HepG2 (cell line): ENCODE measurements around the gene CDT1. TPM values are rescaled to one million over a fixed set of nuclear protein-coding genes. Genes with fewer than 3 reads are reported as not detected.
A peak's percentile ranks its signal among the peaks of the same experiment; 100 is the strongest.

Experiments used
- AGO2 ChIP-seq: fragments of 200-400 bp; formaldehyde crosslinking; optimal IDR thresholded peaks from 2 replicates; pipeline ENCODE3; 2017; ENCODE audit warnings: mild to moderate bottlenecking, low read depth, low read length, moderate library complexity
- AKAP8 ChIP-seq: sonication (generic); formaldehyde crosslinking; IDR thresholded peaks from 2 replicates; pipeline ENCODE4 v1.5.1; 2020; ENCODE audit warnings: mild to moderate bottlenecking, missing genetic modification reagents
- CBX2 ChIP-seq, 2 experiments: fragments of 200-600 bp in 1 of 2; sonication (generic); formaldehyde crosslinking in 1 of 2; IDR thresholded peaks; 2 replicates each; pipeline versions ENCODE4 v1.7.0 to v1.8.1; 2018 to 2022; ENCODE audit warnings: low read depth in 2 of 2, low read length in 1 of 2, mild to moderate bottlenecking in 1 of 2, missing genetic modification reagents in 1 of 2
- HES4 ChIP-seq: sonication (generic); formaldehyde crosslinking; IDR thresholded peaks from 2 replicates; pipeline ENCODE4 v1.9.0; 2021; ENCODE audit warnings: mild to moderate bottlenecking, missing genetic modification reagents, borderline replicate concordance
- HNRNPL ChIP-seq: fragments of 200-400 bp; formaldehyde crosslinking; IDR thresholded peaks from 2 replicates; pipeline ENCODE4 v1.6.1; 2017; ENCODE audit warnings: mild to moderate bottlenecking, low read depth, low read length
- HOXA3 ChIP-seq: sonication (generic); formaldehyde crosslinking; IDR thresholded peaks from 2 replicates; pipeline ENCODE4 v1.5.0; 2020; ENCODE audit warnings: missing genetic modification reagents
- KAT7 ChIP-seq: IDR thresholded peaks from 2 replicates; pipeline ENCODE4 v1.6.1; 2018; ENCODE audit warnings: borderline replicate concordance, missing compliant biosample characterization
- MEIS1 ChIP-seq: sonication (generic); formaldehyde crosslinking; IDR thresholded peaks from 2 replicates; pipeline ENCODE4 v1.9.0; 2021; ENCODE audit warnings: mild to moderate bottlenecking, missing genetic modification reagents, moderate library complexity, borderline replicate concordance
- PHF20 ChIP-seq: sonication (generic); formaldehyde crosslinking; IDR thresholded peaks from 2 replicates; pipeline ENCODE4 v1.5.0; 2020; ENCODE audit warnings: mild to moderate bottlenecking, missing genetic modification reagents
- RBFOX2 ChIP-seq: fragments of 200-400 bp; formaldehyde crosslinking; IDR thresholded peaks from 2 replicates; pipeline ENCODE4 v1.6.1; 2017; ENCODE audit warnings: low read depth, mild to moderate bottlenecking, low read length
- RORA ChIP-seq: sonication (generic); formaldehyde crosslinking; IDR thresholded peaks from 2 replicates; pipeline ENCODE4 v1.5.0; 2020; ENCODE audit warnings: mild to moderate bottlenecking, missing genetic modification reagents, moderate library complexity
- SOX13 ChIP-seq, 3 experiments: fragments of 450-650 bp in 1 of 3; sonication (generic) in 1 of 3; formaldehyde crosslinking in 1 of 3; IDR thresholded peaks in 2 of 3; conservative IDR thresholded peaks in 1 of 3; 2 replicates each; pipeline versions ENCODE4 v1.5.0 to v1.6.1; 2016 to 2020; ENCODE audit warnings: antibody characterized with exemption in 1 of 3, mild to moderate bottlenecking in 1 of 3, missing compliant biosample characterization in 1 of 3, missing genetic modification reagents in 1 of 3, moderate library complexity in 1 of 3
- ZBTB7A ChIP-seq: sonication (generic); formaldehyde crosslinking; IDR thresholded peaks from 2 replicates; pipeline ENCODE4 v1.8.0; 2022; ENCODE audit warnings: mild to moderate bottlenecking, missing genetic modification reagents
- ZFP1 ChIP-seq: IDR thresholded peaks from 2 replicates; pipeline ENCODE4 v1.6.1; 2016
- ZNF709 ChIP-seq: sonication (generic); formaldehyde crosslinking; IDR thresholded peaks from 2 replicates; pipeline ENCODE4 v1.5.0; 2020; ENCODE audit warnings: mild to moderate bottlenecking, missing genetic modification reagents
- polyA plus RNA-seq, 8 experiments: library from polyadenylated mRNA; depleted of rRNA in 3 of 8; stranded (reverse) in 7 of 8; unstranded in 1 of 8; fragments of >200 nt; fragmentation: Illumina TruSeq in 4 of 8; extraction: Trizol in 4 of 8; gene quantifications; 2 replicates each; pipeline versions ENCODE4 v1.2.1 to v1.2.3, GENCODE V29; 2011 to 2016; ENCODE audit warnings: low read depth in 4 of 8, missing spikeins in 1 of 8, mixed read lengths in 1 of 8; ENCODE audit not compliant: insufficient read depth in 1 of 8
- total RNA-seq, 5 experiments: library from RNA; depleted of rRNA; stranded (reverse); fragments of >200 nt; fragmentation: Illumina TruSeq; extraction: Trizol; gene quantifications; 2 replicates each; pipeline ENCODE4 v1.2.3, GENCODE V29; 2016; ENCODE audit warnings: low read depth in 1 of 5
- TF ChIP-seq, protein P1 (sequence below), 2 experiments: sonication (generic) in 1 of 2; formaldehyde crosslinking in 1 of 2; IDR thresholded peaks; 2 replicates each; pipeline versions ENCODE4 v1.5.1 to v1.6.1; 2011 to 2020; ENCODE audit warnings: borderline replicate concordance in 1 of 2, low read depth in 1 of 2, low read length in 1 of 2, mild to moderate bottlenecking in 1 of 2, missing genetic modification reagents in 1 of 2, moderate library complexity in 1 of 2
- TF ChIP-seq, protein P2 (sequence below): sonication (generic); formaldehyde crosslinking; IDR thresholded peaks from 2 replicates; pipeline ENCODE4 v1.4.0; 2020; ENCODE audit warnings: missing genetic modification reagents
- TF ChIP-seq, protein P3 (sequence below): sonication (generic); formaldehyde crosslinking; IDR thresholded peaks from 2 replicates; pipeline ENCODE4 v1.5.0; 2020; ENCODE audit warnings: mild to moderate bottlenecking, missing genetic modification reagents, borderline replicate concordance

CDT1 gene
- total and polyA plus RNA-seq, 2 of the 13 experiments (the other 11 are each of a cell fraction or from before 2014, with no cell fraction given): 23.1 to 23.8 TPM

DNA sequence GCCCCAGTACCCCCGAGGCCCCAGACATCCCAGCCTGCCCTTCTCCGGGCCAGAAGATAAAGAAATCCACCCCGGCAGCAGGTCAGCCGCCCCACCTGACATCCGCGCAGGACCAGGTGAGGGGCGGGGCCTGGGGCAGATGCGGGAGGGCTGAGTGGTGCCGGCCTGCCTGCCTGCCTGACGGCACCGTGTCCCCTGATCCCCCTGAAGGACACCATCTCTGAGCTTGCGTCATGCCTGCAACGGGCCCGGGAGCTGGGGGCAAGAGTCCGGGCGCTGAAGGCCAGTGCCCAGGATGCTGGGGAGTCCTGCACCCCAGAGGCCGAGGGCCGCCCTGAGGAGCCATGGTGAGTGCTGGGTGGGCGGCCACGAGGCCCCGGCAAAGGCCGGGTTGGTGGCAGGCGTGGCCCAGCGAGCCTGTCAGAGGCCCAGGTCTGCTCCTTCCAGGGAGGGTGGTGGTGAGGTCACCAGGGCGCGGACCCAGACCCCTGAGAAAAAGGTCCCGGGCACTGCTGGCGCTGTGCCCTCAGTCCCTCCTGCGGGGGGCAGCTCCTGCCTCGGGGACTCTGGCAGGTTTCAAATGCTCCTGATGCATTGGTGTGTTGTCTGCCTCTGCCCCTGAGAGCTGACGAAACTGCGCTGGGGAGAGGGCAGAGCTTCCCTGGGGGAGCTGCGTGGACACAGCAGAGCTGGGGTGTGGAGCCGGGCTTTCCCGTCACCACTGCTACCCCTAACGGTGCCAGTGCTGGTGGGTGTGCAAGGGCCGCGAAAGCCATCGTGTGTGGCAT lies 1.2 kb downstream of the CDT1 start (continued):
- TF ChIP-seq, protein P1, sequence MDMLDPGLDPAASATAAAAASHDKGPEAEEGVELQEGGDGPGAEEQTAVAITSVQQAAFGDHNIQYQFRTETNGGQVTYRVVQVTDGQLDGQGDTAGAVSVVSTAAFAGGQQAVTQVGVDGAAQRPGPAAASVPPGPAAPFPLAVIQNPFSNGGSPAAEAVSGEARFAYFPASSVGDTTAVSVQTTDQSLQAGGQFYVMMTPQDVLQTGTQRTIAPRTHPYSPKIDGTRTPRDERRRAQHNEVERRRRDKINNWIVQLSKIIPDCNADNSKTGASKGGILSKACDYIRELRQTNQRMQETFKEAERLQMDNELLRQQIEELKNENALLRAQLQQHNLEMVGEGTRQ (IDR thresholded peaks at IDR 0.05; ENCODE audit: low read depth, low read length): no peak
- TF ChIP-seq, protein P1 (CRISPR knock-in tag; IDR thresholded peaks at IDR 0.05; ENCODE audit: borderline replicate concordance): no peak
- TF ChIP-seq RORA (no peak), MEIS1 (CRISPR knock-in tag) (no peak), AKAP8 (CRISPR knock-in tag) (peak; percentile 15), HES4 (CRISPR knock-in tag) (no peak), PHF20 (CRISPR knock-in tag) (no peak), ZFP1 (CRISPR knock-in tag) (no peak), HNRNPL (peak; percentile 57; the same call in 1 of the 2 replicates), AGO2 (peak; percentile 89), KAT7 (peak; percentile 56; the same call in 1 of the 2 replicates), CBX2 (IDR thresholded peaks at IDR 0.05; ENCODE audit: low read depth, low read length) (no peak), CBX2 (CRISPR knock-in tag; IDR thresholded peaks at IDR 0.05; ENCODE audit: low read depth) (no peak), SOX13 (IDR thresholded peaks at IDR 0.05) (no peak), SOX13 (CRISPR knock-in tag; conservative IDR thresholded peaks at IDR 0.05 in 1 of 2, IDR thresholded peaks at IDR 0.05 in 1 of 2) (no peak), HOXA3 (peak; percentile 80), RBFOX2 (peak; percentile 60; the same call in 1 of the 2 replicates), ZBTB7A (CRISPR knock-in tag) (no peak), ZNF709 (CRISPR knock-in tag) (0 out of 2 replicates have a peak, but pooled peaks have one; percentile 28)
- TF ChIP-seq, protein P2, sequence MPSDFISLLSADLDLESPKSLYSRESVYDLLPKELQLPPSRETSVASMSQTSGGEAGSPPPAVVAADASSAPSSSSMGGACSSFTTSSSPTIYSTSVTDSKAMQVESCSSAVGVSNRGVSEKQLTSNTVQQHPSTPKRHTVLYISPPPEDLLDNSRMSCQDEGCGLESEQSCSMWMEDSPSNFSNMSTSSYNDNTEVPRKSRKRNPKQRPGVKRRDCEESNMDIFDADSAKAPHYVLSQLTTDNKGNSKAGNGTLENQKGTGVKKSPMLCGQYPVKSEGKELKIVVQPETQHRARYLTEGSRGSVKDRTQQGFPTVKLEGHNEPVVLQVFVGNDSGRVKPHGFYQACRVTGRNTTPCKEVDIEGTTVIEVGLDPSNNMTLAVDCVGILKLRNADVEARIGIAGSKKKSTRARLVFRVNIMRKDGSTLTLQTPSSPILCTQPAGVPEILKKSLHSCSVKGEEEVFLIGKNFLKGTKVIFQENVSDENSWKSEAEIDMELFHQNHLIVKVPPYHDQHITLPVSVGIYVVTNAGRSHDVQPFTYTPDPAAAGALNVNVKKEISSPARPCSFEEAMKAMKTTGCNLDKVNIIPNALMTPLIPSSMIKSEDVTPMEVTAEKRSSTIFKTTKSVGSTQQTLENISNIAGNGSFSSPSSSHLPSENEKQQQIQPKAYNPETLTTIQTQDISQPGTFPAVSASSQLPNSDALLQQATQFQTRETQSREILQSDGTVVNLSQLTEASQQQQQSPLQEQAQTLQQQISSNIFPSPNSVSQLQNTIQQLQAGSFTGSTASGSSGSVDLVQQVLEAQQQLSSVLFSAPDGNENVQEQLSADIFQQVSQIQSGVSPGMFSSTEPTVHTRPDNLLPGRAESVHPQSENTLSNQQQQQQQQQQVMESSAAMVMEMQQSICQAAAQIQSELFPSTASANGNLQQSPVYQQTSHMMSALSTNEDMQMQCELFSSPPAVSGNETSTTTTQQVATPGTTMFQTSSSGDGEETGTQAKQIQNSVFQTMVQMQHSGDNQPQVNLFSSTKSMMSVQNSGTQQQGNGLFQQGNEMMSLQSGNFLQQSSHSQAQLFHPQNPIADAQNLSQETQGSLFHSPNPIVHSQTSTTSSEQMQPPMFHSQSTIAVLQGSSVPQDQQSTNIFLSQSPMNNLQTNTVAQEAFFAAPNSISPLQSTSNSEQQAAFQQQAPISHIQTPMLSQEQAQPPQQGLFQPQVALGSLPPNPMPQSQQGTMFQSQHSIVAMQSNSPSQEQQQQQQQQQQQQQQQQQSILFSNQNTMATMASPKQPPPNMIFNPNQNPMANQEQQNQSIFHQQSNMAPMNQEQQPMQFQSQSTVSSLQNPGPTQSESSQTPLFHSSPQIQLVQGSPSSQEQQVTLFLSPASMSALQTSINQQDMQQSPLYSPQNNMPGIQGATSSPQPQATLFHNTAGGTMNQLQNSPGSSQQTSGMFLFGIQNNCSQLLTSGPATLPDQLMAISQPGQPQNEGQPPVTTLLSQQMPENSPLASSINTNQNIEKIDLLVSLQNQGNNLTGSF (CRISPR knock-in tag): no peak
- TF ChIP-seq, protein P3, sequence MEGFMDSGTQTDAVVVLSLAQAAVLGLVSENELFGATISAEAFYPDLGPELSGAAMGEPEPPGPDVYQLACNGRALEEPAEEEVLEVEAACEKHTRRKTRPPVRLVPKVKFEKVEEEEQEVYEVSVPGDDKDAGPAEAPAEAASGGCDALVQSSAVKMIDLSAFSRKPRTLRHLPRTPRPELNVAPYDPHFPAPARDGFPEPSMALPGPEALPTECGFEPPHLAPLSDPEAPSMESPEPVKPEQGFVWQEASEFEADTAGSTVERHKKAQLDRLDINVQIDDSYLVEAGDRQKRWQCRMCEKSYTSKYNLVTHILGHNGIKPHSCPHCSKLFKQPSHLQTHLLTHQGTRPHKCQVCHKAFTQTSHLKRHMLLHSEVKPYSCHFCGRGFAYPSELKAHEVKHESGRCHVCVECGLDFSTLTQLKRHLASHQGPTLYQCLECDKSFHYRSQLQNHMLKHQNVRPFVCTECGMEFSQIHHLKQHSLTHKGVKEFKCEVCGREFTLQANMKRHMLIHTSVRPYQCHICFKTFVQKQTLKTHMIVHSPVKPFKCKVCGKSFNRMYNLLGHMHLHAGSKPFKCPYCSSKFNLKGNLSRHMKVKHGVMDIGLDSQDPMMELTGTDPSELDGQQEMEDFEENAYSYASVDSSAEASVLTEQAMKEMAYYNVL (CRISPR knock-in tag): no peak; the same call in 1 of the 2 replicates
